ENCODE data around the gene FILIP1L.
A peak's percentile ranks its signal among the peaks of the same experiment; 100 is the strongest.

The FILIP1L gene

DNA sequence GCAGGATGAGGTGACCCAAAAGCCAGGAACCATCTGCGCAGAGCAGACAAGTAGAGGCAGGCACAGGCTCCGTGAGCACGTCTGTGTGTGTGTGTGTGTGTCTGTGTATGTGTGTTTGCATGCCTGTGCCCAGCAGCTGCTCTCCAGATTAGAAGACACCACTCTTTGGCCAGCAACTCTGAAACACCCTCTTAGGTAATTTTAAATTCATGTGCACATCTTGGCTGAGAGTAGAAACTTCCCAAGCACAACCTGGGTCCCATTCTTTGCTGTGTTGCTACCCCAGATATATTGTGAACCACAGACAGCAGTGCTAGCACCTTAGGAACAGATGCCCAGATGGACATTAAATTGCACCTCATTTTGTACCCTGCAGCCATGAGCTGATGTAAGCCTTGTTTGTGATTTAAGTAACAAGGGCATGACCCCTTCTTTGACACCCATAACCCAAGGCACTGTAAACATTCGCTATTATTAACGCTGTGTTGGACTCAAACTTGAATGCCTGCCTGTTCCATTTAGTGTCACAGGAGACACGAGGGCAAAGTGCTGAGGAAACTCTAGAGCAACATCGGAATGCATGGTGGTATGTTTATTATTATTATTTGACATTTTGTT, at the start of gene FILIP1L:
TSS of gene FILIP1L (minus strand) at position 89 of the 618 bp plus-strand sequence.
- Histone ChIP-seq H3K4me1 (ENCODE audit: control insufficient read depth, insufficient read depth, low read length, unreplicated experiment) (no peaks in the 10 kb centered on the region), H3K36me3 (ENCODE audit: insufficient read depth, low read length) (no peaks in the 10 kb centered on the region), H3K27ac (ENCODE audit: low read depth, low read length) (no peak within 1 kb of the TSS), H3K4me3 (ENCODE audit: low read depth, low read length) (no peak within 1 kb of the TSS), H3K79me2 (ENCODE audit: control insufficient read depth, insufficient read depth, low read length, unreplicated experiment) (no peaks in the 10 kb centered on the region), H3K27me3 (ENCODE audit: insufficient read depth, low read length) (no peaks in the 10 kb centered on the region), H2AFZ (ENCODE audit: low read length, unreplicated experiment) (no peak within 1 kb of the TSS)

DNA sequence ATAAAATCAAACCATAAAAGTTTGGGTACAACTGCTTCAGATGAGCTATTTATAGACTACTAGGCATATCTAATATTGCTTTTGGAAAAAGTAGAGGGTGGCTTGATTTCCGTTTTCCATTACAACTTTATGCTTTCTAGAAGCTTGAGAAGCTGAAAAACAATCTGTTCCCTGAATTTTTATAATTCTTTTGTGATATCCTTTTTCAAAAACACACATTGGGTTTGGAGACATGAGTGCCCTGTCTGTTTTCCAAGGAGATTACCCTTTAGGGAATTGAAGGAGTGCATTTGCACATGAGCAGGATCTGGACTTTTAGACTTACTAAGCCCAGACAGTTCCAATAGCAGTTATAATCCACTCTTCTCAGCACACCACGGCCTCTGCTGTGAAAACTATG, 49.5 kb upstream of the FILIP1L start:
- Histone ChIP-seq H3K79me2 (ENCODE audit: control insufficient read depth, insufficient read depth, low read length, unreplicated experiment) (no peaks in the 10 kb centered on the region), H3K4me1 (ENCODE audit: control insufficient read depth, insufficient read depth, low read length, unreplicated experiment) (peaks cover 25% of the 10 kb centered on the region), H2AFZ (ENCODE audit: low read length, unreplicated experiment) (no peak overlapping the region), H3K36me3 (ENCODE audit: insufficient read depth, low read length) (no peaks in the 10 kb centered on the region), H3K4me3 (ENCODE audit: low read depth, low read length) (no peak overlapping the region), H3K27ac (ENCODE audit: low read depth, low read length) (no peak overlapping the region), H3K27me3 (ENCODE audit: insufficient read depth, low read length) (no peaks in the 10 kb centered on the region)

DNA sequence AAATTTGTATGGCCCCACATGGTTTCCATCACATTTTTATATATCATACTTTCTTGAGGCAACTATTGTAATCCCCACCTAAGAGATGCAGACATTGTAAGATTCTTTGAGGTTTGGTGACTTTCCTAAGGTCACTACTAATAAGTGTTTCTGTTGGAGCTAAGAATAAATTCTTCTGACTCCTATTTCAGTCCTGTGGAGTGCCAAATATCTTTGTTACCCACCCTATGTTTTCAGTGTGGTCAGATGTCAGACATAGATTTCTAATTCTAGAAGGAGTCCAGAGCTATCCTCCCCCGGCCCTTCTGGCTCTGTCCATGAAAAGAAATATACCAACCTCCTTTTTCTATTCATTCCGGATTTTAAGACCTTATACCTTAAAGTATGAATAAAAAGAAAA, 46.2 kb upstream of the FILIP1L start:
- Histone ChIP-seq H3K4me3 (ENCODE audit: low read depth, low read length) (no peak overlapping the region), H3K36me3 (ENCODE audit: insufficient read depth, low read length) (peaks cover 13% of the 10 kb centered on the region), H3K27me3 (ENCODE audit: insufficient read depth, low read length) (no peaks in the 10 kb centered on the region), H3K27ac (ENCODE audit: low read depth, low read length) (peak overlapping the region; percentile 84), H3K79me2 (ENCODE audit: control insufficient read depth, insufficient read depth, low read length, unreplicated experiment) (no peaks in the 10 kb centered on the region), H2AFZ (ENCODE audit: low read length, unreplicated experiment) (no peak overlapping the region), H3K4me1 (ENCODE audit: control insufficient read depth, insufficient read depth, low read length, unreplicated experiment) (peaks cover 35% of the 10 kb centered on the region)

DNA sequence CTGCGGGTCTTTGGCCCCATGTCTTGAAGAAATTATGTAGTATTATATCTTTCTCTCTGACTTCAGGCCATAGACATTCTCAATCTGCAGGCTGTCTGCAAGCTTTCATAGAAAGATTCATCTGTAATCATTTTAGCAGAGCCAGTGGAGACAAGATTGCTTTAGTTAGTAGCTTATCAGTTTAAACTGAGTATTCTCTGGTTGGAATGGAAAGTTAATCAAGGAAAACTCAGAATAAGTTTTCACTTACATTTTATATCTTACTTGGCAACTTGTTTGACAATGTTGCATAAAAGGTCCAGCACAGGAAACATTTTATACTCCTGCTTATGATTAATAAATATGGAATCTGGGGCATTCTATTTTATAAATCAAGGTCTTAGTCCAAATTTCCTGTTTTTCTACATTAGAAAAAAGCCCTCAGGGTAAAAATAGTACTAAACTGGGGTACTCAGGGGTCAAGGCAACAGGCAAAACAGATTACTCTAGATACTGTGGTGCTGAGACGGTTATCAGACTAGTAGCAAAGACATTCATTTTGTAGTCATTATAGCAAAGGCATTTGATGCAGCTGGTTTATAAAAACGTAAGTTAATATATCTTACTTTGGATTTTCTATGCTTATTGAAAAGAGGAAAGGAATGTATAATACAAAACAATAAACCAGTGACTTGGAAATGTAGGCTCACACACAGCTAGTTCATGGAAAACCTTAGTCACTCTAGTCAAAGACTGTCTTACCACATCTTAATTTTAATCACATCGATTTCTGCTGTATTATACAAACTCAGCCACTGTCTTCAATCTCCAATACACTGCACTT, 45.2 kb upstream of the FILIP1L start:
- Histone ChIP-seq H3K36me3 (ENCODE audit: insufficient read depth, low read length) (peaks cover 19% of the 10 kb centered on the region), H3K27me3 (ENCODE audit: insufficient read depth, low read length) (no peaks in the 10 kb centered on the region), H3K4me1 (ENCODE audit: control insufficient read depth, insufficient read depth, low read length, unreplicated experiment) (peaks cover 35% of the 10 kb centered on the region), H3K27ac (ENCODE audit: low read depth, low read length) (peak overlapping the region; percentile 84), H3K4me3 (ENCODE audit: low read depth, low read length) (peak overlapping the region; percentile 27; the same call in 1 of the 2 replicates), H2AFZ (ENCODE audit: low read length, unreplicated experiment) (peak overlapping the region; percentile 17), H3K79me2 (ENCODE audit: control insufficient read depth, insufficient read depth, low read length, unreplicated experiment) (no peaks in the 10 kb centered on the region)

DNA sequence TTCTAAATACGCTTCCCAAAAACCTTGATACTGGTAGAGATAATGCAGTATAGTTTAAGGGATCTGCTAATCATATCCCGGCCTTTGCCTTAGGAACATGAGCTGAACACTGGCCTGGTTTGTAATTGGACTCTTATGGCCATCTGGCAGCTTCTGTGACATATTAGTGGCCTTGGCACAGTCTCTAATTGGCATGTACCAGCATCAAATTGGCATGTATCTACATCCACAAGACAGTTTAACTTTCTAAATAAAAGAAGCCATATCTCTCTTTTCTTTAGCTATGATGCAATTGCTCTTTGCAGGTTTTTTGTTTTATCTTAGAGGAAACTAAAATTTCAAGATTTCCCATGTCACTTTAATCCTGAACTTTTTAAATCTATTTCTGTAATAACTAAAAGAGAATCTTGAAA, 44.6 kb upstream of the FILIP1L start:
- Histone ChIP-seq H3K27ac (ENCODE audit: low read depth, low read length) (peak overlapping the region; percentile 84), H3K27me3 (ENCODE audit: insufficient read depth, low read length) (no peaks in the 10 kb centered on the region), H2AFZ (ENCODE audit: low read length, unreplicated experiment) (no peak overlapping the region)

DNA sequence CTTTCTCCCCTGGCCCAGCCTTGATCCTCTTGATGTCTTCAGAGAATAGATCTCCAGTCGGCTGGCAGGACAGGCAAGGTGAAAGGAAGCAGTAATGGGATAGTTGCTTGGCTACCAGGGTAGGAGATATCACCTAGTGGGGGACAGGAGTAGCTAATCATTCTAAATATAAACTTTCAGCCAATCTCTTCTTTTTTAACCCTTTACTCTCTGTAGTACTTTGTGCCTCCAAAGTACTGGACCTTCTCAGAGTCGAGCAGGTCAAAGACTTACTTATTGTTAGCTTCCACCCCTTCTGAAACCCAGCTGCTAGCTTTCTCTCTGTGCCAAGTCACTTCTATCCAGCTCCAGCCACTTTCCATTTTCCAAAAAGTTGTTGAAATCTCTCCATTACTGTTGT, 43.4 kb upstream of the FILIP1L start:
- Histone ChIP-seq H3K79me2 (ENCODE audit: control insufficient read depth, insufficient read depth, low read length, unreplicated experiment) (no peaks in the 10 kb centered on the region), H3K27ac (ENCODE audit: low read depth, low read length) (no peak overlapping the region), H2AFZ (ENCODE audit: low read length, unreplicated experiment) (no peak overlapping the region), H3K4me1 (ENCODE audit: control insufficient read depth, insufficient read depth, low read length, unreplicated experiment) (peaks cover 35% of the 10 kb centered on the region), H3K27me3 (ENCODE audit: insufficient read depth, low read length) (no peaks in the 10 kb centered on the region), H3K4me3 (ENCODE audit: low read depth, low read length) (no peak overlapping the region), H3K36me3 (ENCODE audit: insufficient read depth, low read length) (peaks cover 22% of the 10 kb centered on the region)

More for the DNA sequence above, 44.6 kb upstream of the FILIP1L start:
- Histone ChIP-seq H3K36me3 (ENCODE audit: insufficient read depth, low read length) (peaks cover 19% of the 10 kb centered on the region), H3K79me2 (ENCODE audit: control insufficient read depth, insufficient read depth, low read length, unreplicated experiment) (no peaks in the 10 kb centered on the region), H3K4me1 (ENCODE audit: control insufficient read depth, insufficient read depth, low read length, unreplicated experiment) (peaks cover 35% of the 10 kb centered on the region), H3K4me3 (ENCODE audit: low read depth, low read length) (0 out of 2 replicates have a peak overlapping the region, but pooled peaks have one; percentile 1)

DNA sequence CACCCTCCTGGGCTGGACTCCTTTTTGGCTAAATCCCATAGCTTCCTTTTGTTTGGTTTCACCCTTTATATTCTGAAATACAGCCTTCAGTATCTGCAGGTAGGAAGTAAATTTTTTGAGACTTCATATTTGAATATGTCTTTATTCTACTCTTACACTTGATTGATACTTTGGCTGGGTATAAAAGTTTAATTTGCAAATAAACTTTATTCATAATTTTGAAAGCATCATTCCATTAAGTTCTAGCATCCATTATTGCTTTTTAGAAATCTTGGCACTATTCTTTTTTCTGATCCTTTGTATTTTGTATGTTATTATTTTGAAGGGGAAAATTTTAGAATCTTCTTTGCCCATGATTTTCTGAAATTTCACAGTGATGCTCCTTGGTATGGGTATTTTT, 41.3 kb upstream of the FILIP1L start:
- Histone ChIP-seq H3K36me3 (ENCODE audit: insufficient read depth, low read length) (peaks cover 26% of the 10 kb centered on the region), H3K27ac (ENCODE audit: low read depth, low read length) (no peak overlapping the region), H2AFZ (ENCODE audit: low read length, unreplicated experiment) (no peak overlapping the region), H3K4me1 (ENCODE audit: control insufficient read depth, insufficient read depth, low read length, unreplicated experiment) (peaks cover 31% of the 10 kb centered on the region), H3K79me2 (ENCODE audit: control insufficient read depth, insufficient read depth, low read length, unreplicated experiment) (no peaks in the 10 kb centered on the region), H3K27me3 (ENCODE audit: insufficient read depth, low read length) (no peaks in the 10 kb centered on the region), H3K4me3 (ENCODE audit: low read depth, low read length) (no peak overlapping the region)

DNA sequence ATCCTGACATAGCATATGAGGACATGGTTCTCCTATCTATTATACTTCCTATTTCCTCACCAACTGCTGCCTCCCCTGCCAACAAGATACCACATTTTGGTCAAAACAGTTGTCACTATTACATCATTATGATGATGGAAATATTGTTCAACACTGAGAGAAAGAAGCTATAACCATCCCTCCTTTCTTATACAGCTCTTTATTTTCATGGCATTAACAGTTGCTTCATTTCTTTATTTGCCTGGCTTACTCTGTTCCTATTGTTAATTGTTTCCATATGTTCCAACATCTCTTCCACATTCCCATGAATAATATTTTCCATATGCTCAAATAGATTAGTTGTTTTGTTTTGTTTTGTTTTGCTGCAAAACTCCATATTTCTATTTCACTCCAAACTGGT, 40.8 kb upstream of the FILIP1L start:
- H3K79me2 ChIP-seq (ENCODE audit: control insufficient read depth, insufficient read depth, low read length, unreplicated experiment), result no peaks in the 10 kb centered on the region
- no peak overlapping the region for H2AFZ ChIP-seq (ENCODE audit: low read length, unreplicated experiment)

DNA sequence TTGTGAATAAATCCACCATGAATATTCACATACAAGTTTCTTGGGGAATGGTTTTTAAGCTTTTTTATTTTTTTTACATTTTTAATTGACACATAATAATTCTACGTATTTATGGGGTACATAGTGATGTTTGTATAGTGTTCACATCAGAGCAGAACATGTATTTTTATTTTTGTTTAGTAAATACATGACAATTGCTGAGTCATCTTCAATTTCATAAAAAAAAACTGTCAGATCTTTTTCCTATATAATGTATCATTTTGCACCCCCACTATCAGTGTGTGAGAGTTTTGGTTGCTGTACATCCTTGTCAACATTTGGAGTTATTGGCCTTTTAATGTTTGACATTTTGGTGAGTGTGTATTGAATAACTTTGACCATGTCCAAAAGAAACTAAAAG, 39.9 kb upstream of the FILIP1L start:
- H3K27me3 ChIP-seq (ENCODE audit: insufficient read depth, low read length), result no peaks in the 10 kb centered on the region
- H3K4me1 ChIP-seq (ENCODE audit: control insufficient read depth, insufficient read depth, low read length, unreplicated experiment), result peaks cover 30% of the 10 kb centered on the region
- H3K79me2 ChIP-seq (ENCODE audit: control insufficient read depth, insufficient read depth, low read length, unreplicated experiment), result no peaks in the 10 kb centered on the region
- H3K4me3 ChIP-seq (ENCODE audit: low read depth, low read length), result no peak overlapping the region
- H3K27ac ChIP-seq (ENCODE audit: low read depth, low read length), result no peak overlapping the region
- no peak overlapping the region for H2AFZ ChIP-seq (ENCODE audit: low read length, unreplicated experiment)
- peaks cover 26% of the 10 kb centered on the region for H3K36me3 ChIP-seq (ENCODE audit: insufficient read depth, low read length)

More for the DNA sequence above, 40.8 kb upstream of the FILIP1L start:
- Histone ChIP-seq H3K27me3 (ENCODE audit: insufficient read depth, low read length) (no peaks in the 10 kb centered on the region), H3K4me3 (ENCODE audit: low read depth, low read length) (no peak overlapping the region), H3K4me1 (ENCODE audit: control insufficient read depth, insufficient read depth, low read length, unreplicated experiment) (peaks cover 31% of the 10 kb centered on the region), H3K27ac (ENCODE audit: low read depth, low read length) (no peak overlapping the region), H3K36me3 (ENCODE audit: insufficient read depth, low read length) (peaks cover 26% of the 10 kb centered on the region)

DNA sequence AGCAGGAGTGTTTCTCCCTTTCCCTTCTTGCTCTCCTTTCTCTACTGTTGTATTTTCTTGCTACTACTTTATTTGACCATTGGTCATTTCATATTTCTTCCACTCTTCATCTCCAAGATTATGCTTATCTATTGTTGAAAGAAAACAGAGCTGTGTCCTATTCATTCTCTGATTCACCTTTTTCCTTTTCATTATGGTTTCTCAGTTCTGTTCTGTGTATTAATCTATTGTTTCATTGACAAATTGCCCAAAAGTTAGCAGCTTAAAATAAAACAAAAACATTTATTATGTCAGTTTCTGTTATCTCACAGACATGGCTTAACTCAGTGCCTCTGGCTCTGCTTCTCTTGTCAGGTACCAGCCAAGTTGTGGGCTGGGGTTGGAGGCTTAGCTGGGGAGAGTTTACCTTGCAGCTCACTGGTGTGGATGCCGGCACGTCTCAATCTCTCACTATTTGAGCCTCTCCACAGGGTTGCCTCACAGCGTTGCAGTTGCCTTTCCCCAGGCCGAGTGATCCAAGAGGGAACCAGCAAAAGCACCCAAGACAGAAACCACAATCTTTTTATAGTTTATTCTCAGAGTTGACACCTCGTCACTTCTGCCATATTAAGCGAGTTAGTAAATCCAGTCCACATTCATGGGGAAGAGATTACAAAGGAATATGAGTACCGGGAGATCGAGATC, 36.9 kb upstream of the FILIP1L start:
- no peaks in the 10 kb centered on the region for H3K79me2 ChIP-seq (ENCODE audit: control insufficient read depth, insufficient read depth, low read length, unreplicated experiment)
- no peak overlapping the region for H3K27ac ChIP-seq (ENCODE audit: low read depth, low read length)
- H3K4me1 ChIP-seq (ENCODE audit: control insufficient read depth, insufficient read depth, low read length, unreplicated experiment), result peaks cover 20% of the 10 kb centered on the region
- H3K36me3 ChIP-seq (ENCODE audit: insufficient read depth, low read length), result peaks cover 17% of the 10 kb centered on the region
- H2AFZ ChIP-seq (ENCODE audit: low read length, unreplicated experiment), result no peak overlapping the region
- no peaks in the 10 kb centered on the region for H3K27me3 ChIP-seq (ENCODE audit: insufficient read depth, low read length)
- H3K4me3 ChIP-seq (ENCODE audit: low read depth, low read length), result no peak overlapping the region
